ENCODE results near the gene HRH3. TPM values are rescaled to one million over a fixed set of nuclear protein-coding genes. Genes with fewer than 3 reads are reported as not detected.
A peak's percentile ranks its signal among the peaks of the same experiment; 100 is the strongest.

The HRH3 gene
- total RNA-seq, 4 donors from 2014 or later, result not detected

GRCh38 chr20:62237514-62237800 lies 17.4 kb upstream of the HRH3 start:
- Histone ChIP-seq H3K36me3 (peaks cover 0 to 8% (median 4%) of the 10 kb centered on the region in 4 donors), H3K9me3 (no peaks in the 10 kb centered on the region), H3K4me3 (peak overlapping the region; percentile 78 to 90 (median 90)), H3K4me1 (peaks cover 30 to 35% (median 33%) of the 10 kb centered on the region in 4 donors), H3K27me3 (peaks cover 0 to 33% (median 3%) of the 10 kb centered on the region in 4 donors), H3K27ac (replicated peaks in 1 of 4) (no peak overlapping the region)
- no peak for TF ChIP-seq POLR2A (IDR thresholded peaks at IDR 0.05; ENCODE audit: low read depth)
- intact Hi-C loops (cut with DNase I), result no loop called here
- WGBS, result 67% methylated on average over 1 of the region's 1 CpG
- no peak for DNase-seq (ENCODE audit: extremely low spot score)

- intact Hi-C loops (cut with DNase I), result no loop called here
- TF ChIP-seq POLR2A (IDR thresholded peaks at IDR 0.05; ENCODE audit: low read depth) (no peak), EP300 (IDR thresholded peaks at IDR 0.05) (no peak)
- Histone ChIP-seq H3K4me3 (no peak overlapping the region), H3K4me1 (peaks cover 26 to 30% (median 28%) of the 10 kb centered on the region in 4 donors), H3K27me3 (peaks cover 0 to 38% (median 3%) of the 10 kb centered on the region in 4 donors), H3K36me3 (peaks cover 0 to 8% (median 3%) of the 10 kb centered on the region in 4 donors), H3K27ac (replicated peaks in 1 of 4) (no peak overlapping the region), H3K9me3 (no peaks in the 10 kb centered on the region)
- DNase-seq (ENCODE audit: extremely low spot score), result no peak
- WGBS, result 53% methylated on average over 28 of the region's 28 CpGs
These were observed 16.9 kb upstream of the HRH3 start for GRCh38 chr20:62236766-62237513.

GRCh38 chr20:62236200-62236599 lies 16.1 kb upstream of the HRH3 start:
- TF ChIP-seq POLR2A (IDR thresholded peaks at IDR 0.05; ENCODE audit: low read depth) (no peak), CTCF (IDR thresholded peaks at IDR 0.05) (no peak), EP300 (IDR thresholded peaks at IDR 0.05) (no peak), POLR2AphosphoS5 (IDR thresholded peaks at IDR 0.05) (no peak)
- Histone ChIP-seq H3K9me3 (no peaks in the 10 kb centered on the region), H3K27ac (replicated peaks in 1 of 4) (no peak overlapping the region), H3K27me3 (peaks cover 0 to 45% (median 3%) of the 10 kb centered on the region in 4 donors), H3K4me3 (no peak overlapping the region), H3K4me1 (peaks cover 19 to 27% (median 24%) of the 10 kb centered on the region in 4 donors), H3K36me3 (peaks cover 0 to 4% (median 1%) of the 10 kb centered on the region in 4 donors)
- 89% methylated on average over 3 of the region's 6 CpGs for WGBS
- intact Hi-C loops (cut with DNase I), result no loop called here
- no peak for DNase-seq (ENCODE audit: extremely low spot score)

GRCh38 chr20:62235777-62236157 lies 15.7 kb upstream of the HRH3 start:
- Histone ChIP-seq H3K4me3 (no peak overlapping the region), H3K9me3 (no peaks in the 10 kb centered on the region), H3K27ac (replicated peaks in 1 of 4) (no peak overlapping the region), H3K36me3 (no peaks in the 10 kb centered on the region), H3K27me3 (peaks cover 0 to 50% (median 5%) of the 10 kb centered on the region in 4 donors), H3K4me1 (peaks cover 19 to 27% (median 24%) of the 10 kb centered on the region in 4 donors)
- DNase-seq (ENCODE audit: extremely low spot score), result no peak
- intact Hi-C loops (cut with DNase I), result no loop called here
- WGBS, result 91% methylated on average over 9 of the region's 9 CpGs
- TF ChIP-seq POLR2A (IDR thresholded peaks at IDR 0.05; ENCODE audit: low read depth) (no peak), CTCF (IDR thresholded peaks at IDR 0.05) (no peak), POLR2AphosphoS5 (IDR thresholded peaks at IDR 0.05) (no peak), EP300 (IDR thresholded peaks at IDR 0.05) (no peak)

- intact Hi-C loops (cut with DNase I), result no loop called here
- Histone ChIP-seq H3K27ac (replicated peaks in 1 of 4) (no peak overlapping the region), H3K9me3 (no peaks in the 10 kb centered on the region), H3K4me1 (peaks cover 19 to 27% (median 20%) of the 10 kb centered on the region in 4 donors), H3K4me3 (no peak overlapping the region), H3K36me3 (no peaks in the 10 kb centered on the region), H3K27me3 (peaks cover 0 to 56% (median 7%) of the 10 kb centered on the region in 4 donors)
- no peak for TF ChIP-seq POLR2A (IDR thresholded peaks at IDR 0.05; ENCODE audit: low read depth)
- no peak for TF ChIP-seq CTCF (IDR thresholded peaks at IDR 0.05)
- no peak for TF ChIP-seq POLR2AphosphoS5 (IDR thresholded peaks at IDR 0.05)
- TF ChIP-seq EP300 (IDR thresholded peaks at IDR 0.05), result no peak
- 79% methylated on average over 16 of the region's 16 CpGs for WGBS
- no peak for DNase-seq (ENCODE audit: extremely low spot score)
These were observed 15.1 kb upstream of the HRH3 start for GRCh38 chr20:62235001-62235776.
